HG02943 (cell line): ENCODE measurements around the gene MAPKAP1.
A peak's percentile ranks its signal among the peaks of the same experiment; 100 is the strongest.

Experiments used
- ATAC-seq: cut with Tn5 transposase; IDR thresholded peaks from one replicate; pipeline ENCODE4 v1.9.1; 2021; ENCODE audit warnings: mild to moderate bottlenecking, low read depth, moderate library complexity; ENCODE audit not compliant: unreplicated experiment

The MAPKAP1 gene

DNA sequence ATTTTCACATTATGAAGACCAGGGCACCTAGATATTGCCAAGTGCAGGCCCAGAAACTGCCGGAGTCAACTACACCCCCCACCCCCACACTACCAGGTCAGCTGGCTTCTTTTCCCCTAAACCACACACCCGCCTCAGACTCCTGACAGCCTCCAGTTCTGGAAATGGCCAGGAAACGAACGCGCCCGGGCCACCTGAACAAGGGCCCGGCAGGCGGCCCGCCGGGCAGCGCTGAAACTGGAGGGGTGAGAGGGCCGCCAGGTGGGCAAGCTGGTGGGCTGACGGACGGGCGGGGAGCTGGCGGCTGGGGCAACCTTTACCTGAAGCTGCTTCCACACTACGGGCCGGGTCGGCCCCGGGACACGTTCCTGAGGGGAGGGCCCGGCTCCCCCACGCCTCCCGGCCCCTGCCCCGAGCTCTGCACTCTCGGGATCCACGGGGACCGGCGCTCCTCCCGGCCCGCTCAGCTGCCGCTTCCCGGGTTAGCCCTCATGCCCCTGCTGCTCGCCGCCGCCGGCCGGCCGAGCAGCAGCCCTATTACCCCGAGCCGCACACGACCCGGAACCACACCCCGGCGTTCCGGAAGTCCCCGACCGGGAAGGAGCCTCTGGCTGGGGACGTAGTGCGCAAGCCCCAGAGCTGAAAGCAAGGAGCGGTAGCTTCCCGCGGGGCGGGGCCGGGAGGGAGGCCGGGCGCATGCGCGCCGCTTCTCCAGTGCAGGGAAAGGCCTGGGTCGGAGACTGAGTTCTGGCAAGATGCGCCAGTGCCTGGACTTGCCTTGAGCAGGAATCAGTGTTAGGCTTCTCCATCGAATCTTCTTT is at the start of gene MAPKAP1:
Gene MAPKAP1 (minus strand): TSS at position 558 of the 821 bp plus-strand sequence. CDS start 34,634 bp downstream, outside the sequence.
- ATAC-seq, result peak; percentile 91

DNA sequence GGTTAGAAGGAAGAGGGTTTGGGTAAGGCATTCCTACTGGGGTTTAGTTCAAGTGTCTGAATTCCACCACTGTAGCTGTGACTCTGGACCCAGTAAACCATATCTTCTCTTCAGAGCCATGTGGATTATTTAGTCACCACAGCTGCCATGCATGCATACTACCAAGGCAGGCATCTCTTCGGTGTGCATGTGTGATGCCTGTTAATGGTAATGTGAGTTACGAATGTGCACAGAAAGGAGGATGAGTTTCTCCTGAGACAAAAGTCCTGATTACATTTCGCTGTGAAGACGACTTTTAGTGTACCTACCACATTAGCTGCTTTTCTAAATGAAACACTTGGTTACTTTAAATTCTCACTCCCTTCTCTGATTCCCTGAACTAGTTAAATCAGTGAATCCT is 49.5 kb upstream of the MAPKAP1 start:
- ATAC-seq, result no peak

DNA sequence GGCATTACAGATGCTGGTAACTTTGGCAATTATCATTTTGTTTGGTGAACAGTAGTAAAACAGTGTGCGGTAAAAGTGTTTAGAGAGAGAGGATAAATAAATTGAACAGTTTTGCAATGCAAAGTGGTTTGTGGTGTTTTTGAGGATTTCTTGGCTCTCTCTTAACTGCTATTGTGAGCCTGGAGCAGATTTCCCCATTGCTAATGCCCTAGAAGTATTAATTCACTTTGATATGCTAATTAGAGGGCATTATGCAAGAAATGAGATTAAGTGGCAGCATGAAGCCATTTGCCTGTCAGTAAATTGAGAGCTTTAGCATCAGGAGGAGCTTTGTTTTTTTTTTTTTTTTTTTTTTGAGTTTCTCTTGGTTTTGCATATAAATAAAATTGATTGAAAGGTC is 48.3 kb upstream of the MAPKAP1 start:
- no peak for ATAC-seq

DNA sequence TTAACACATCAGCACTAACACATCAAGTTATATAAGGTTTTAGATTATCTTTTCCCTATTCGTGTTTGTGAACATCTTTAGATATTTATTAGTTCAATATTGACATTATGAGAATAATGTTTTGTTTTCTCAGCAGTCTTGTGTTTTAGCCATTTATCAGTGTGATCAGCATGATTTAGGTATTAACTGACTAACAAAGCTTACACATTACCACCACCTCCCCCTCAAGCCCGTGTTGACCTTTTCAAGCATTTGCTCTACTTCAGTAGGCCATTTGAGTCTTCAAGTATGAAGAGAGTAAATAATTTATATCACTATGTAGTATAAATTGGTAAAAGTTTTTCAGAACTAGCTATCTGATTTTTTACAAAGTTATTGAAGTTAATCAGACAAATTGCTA is 47.1 kb upstream of the MAPKAP1 start:
- no peak for ATAC-seq

DNA sequence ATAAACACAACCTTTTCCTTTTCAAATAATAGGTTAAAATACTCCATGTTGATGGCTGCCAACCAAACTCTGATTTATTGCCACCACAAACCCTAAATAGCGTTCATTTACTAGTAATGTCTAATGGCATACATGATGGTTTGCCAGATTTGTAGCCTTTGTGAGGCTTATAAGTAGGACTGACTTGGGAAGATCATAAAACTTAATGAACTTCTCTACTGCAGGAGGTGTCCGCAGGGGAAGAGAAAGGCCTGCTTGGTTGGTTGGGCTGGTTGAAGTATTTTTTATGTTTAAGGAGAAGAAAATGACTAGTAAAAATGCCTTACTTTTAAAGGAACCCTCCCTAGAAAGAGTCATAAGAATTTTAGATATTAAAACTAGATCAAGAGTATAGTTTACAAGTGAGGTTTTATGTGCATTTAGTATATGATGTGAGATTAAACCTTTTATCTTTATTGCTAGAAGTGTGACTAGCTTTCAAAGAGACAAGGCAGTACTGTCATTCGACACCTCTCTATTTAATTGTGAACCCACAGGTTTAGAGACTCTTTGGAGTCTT is 45.1 kb upstream of the MAPKAP1 start:
- ATAC-seq, result no peak

DNA sequence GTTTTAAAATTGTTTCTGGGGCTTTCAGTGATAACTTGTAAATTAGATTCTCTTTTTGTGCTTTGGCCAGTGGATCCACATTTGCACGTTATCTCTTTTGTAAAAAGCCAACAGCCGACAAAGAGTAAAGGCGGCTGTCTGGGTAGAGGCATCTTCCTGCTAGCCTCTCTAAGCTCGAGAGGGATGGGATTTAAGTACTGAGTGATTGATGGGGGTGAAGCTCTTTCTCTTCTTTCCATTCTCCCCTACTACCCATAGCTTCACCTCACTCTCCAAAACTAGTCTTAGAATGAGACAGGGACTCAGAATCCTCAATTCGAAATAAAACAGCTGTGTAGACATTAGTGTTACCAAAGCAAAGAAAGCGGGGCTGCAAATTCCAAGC is 43.6 kb upstream of the MAPKAP1 start:
- no peak for ATAC-seq

DNA sequence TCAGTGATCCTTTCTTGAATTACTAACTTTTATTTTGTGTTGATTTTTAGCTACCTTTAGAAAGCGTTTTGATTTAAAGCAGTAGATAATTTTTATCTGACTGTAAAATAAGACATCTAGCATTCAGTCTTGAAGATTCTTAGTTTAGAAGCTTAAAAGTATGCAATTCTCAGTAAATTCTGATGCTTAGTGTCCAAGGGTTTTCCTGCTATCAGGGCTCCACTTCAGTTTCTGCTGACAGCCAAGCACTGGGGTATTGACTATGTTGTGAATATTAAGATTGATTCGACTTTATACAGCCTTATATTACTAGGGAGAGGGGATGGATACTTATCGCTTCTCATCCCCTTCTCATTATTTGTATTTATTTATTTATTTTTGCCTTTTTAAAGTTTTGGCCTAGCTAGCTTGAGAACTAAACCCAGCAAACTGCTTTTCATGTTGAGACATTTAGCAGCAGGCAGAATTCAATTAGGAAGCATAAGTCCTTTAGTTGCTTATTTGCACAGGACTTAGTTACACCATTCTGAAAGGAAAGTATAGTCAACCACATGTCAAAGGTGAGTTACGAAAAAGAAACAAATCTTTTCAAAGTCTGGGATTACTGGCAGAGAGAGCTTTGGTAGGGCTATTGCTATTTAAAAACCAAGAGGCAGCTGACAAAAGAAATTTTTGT is 43.1 kb upstream of the MAPKAP1 start:
- no peak for ATAC-seq

DNA sequence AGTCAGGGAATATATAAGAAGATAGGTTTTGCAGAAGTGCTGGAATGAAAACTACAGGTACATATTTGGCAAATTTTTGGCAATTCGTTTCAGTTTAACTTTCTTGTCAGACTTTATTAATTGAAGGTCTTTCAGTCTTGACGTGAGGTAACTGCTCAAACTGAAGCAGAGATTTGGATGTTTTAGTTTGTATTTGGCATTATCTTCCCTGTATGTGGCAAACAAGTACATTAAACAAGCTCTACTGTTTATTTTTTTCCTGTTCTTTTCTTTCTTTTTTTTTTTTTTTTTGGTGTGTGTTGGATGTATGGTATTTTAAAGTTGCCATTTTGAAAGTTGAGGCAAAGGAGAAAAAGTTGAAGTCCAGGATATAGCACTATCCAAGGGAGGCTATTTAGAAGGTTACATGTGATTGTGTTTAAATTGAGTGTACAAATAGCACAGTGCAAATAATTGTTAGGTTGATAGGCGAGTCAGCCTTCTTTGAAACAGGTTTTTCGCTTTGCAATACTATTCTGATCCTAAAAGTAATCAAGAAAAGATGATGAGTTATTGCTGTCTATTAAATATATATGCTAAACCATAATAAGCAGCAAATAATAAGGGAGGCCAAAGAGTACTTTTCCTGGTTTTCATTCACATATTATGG is 42.4 kb upstream of the MAPKAP1 start:
- no peak for ATAC-seq

DNA sequence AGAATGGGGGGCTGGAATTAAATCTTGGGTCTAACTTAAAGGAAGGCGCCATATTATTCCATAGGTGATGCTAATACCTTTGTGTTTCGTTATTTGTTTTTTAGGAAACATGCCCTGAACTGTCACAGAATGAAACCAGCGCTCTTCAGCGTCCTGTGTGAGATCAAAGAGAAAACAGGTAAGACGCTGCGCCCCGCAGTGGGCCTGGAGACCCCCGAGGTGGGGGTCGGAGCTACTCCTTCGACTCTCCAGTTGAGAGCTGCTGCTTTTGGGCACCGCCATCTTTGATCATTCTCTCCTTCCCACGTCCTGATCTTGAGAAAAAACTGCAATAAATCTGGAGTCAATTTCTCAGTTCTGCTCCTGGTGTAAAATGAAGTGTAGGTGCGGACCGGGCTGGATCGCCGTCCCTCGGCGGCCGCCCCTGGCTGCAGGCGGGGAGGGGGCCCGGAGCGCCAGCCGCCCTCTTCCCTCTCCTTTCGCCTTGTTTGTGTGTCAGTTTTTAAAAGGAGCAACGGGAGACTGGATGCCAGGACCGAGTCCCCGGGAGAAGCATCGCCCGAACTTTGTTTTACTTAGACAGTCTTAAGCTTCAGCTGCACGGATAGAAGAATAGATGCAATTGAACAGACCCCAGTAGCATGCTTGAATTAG is 41.6 kb upstream of the MAPKAP1 start:
- no peak for ATAC-seq

DNA sequence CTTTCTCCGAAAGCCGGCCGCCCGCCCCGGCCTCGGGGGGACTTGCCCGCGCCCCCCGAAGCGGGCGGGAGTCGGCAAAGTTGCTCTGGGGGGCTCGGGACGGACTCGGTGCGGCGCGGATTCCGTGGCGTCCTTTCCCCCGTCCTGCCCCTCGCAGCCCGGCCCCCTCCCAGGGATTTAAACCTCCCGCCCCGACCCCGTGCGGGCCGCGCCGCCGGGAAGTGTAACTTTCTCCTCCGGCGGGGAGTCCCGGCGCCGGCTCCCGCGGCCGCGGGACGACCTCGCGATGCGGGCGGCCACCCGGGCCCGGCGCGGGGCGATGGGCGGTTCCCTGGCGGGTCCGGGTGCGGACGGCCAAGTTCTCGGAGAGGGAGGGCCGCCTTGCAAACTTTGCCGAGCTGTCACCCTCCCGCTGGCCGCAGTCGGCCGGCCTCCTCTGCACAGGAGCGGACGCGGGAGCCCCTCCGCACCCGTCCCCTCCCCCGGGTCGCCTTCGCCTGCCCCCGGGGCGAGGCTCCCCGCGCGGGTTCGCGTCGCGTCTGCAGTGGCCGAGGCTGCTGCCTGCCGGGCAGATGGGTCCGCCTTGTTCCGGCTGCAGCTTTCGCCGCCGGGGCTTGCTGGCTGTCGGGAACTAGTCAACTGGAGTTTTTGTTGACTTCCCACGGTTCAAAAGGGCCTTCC is 40.9 kb upstream of the MAPKAP1 start:
- no peak for ATAC-seq

DNA sequence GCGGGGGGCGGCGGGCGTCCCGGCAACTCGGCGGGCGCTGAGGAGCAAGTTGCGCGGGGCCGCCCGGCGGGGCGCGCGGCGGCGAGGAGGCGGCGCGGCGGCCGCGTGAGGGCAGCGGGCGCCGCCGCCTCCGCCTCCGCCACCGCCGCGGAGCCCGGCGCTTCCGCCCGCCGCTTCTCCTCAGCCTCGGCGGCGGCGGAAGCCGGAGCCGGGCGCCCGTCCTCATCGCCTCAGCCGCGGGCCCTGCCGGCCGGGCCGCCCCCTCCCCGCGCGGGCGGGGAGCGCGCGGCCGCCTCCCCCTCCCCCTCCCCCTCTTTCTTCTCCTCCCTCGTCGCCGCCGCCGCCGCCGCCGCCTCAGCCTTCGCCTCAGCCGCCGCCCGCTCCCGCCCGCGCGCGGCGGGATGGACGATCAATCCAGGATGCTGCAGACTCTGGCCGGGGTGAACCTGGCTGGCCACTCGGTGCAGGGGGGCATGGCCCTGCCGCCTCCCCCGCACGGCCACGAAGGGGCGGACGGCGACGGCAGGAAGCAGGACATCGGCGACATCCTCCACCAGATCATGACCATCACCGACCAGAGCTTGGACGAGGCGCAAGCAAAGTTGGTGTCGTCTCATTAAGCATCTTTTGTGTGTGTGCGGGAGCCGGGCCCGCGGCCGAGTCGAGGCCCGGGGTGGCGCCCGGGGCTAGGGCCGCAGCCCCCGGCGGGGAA is 40.2 kb upstream of the MAPKAP1 start, which contains the start of gene PBX3:
Gene PBX3 (plus strand): TSS at position 321 of the 712 bp plus-strand sequence.
- no peak for ATAC-seq

DNA sequence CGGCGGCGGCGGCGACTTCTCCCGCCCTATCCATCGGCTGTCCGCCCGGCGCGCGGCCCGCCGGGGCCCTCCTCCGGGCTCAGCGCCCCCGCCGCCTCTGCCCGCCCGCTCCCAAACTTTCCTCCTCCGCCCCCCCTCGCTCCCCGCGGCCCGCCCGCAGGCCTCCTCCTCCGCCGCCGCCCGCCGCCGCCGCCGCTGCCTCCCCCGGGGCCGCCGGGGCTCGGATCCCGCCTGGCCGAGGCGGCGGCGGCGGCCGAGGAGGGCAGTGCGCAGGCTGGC is 39.7 kb upstream of the MAPKAP1 start:
- no peak for ATAC-seq

DNA sequence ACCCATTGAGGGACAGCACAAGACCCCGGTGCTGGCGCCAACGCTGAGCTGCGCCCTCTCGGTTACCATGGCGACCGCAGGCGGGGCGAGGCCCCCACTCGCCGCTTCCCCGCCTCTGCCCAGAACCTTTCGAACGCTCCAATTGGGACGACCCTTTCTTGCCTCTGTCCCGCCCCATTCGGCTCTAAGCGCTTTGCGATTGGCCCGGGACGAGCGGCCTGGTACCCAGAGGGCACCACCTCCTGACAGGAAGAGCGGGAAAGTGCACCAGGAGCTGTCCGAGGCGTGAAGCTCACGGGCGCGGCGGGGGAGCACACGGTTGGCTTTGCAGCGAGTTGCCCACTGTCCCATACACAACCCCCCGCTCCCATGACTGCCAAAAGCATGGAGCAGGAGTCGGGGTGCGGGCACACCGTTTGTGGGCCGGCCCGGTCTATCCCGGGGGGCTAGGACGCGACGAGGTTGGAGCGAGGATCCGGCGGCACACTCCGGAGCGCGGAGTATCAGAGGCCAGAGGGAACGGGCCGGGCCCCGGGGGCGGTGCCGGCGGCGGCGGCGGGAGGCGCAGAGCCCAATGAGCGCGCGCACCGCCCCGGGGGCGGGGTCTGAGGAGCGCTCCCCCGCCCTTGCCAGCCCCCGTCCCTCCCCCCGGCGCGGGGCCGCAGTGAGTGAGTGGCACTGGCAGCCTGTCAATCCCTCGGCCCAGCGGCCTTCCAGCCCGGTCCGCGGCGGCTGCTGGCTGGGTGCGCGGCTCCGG is 39.2 kb upstream of the MAPKAP1 start:
- peak; percentile 71 for ATAC-seq

DNA sequence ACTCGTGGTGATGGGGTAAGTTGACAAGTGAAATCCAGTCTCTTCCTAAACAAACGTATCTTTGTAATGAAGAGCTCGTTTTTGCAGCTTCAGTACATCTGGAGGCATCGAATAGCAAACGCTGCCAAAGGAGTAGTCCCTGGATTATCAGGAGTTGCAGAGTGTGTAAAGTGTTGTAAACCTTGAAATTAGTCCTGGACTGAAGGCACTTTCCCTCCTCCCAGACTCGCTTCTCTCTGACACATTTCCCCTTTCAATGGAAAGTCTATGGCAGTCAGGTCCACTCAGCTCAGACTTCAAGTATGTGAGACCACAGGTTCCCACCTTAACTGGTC is 38.6 kb upstream of the MAPKAP1 start:
- no peak for ATAC-seq

DNA sequence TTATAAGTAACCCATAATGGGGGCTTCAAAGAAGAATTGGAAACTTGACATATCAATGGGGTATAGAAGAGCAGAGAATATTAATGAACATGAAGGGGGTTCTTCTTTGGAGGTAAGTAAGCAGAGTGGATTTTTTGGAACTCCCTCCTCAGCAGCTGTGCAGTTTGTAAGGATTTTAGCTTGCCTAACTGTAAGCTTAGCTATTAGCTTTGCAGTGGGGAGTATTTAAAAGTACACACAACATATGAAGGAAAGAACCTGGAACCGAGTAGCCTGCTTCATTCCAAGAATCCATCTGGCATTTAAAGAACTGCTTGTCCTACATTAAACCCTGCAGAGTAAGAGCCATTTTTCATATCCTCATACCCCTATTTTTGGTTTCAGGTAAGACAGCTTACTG is 38.0 kb upstream of the MAPKAP1 start:
- no peak for ATAC-seq

DNA sequence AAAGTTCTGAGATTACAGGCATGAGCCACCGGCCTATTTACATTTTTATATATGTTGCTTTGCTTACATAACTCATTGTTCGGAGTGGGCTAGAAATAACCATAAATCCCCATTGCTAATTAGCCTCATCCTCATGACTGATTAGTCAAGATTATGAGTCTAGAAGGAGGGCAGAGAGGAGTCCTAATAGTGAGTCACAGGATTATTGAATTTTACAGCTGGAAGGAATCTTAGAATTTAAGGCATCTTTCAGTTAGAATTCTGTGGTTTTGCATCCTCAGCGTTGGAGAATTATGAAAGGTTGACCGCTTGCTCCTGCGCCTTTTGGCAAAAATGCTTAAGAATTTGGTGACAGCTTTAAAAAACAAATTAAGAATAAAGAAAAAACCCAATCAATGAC is 37.6 kb upstream of the MAPKAP1 start:
- no peak for ATAC-seq

DNA sequence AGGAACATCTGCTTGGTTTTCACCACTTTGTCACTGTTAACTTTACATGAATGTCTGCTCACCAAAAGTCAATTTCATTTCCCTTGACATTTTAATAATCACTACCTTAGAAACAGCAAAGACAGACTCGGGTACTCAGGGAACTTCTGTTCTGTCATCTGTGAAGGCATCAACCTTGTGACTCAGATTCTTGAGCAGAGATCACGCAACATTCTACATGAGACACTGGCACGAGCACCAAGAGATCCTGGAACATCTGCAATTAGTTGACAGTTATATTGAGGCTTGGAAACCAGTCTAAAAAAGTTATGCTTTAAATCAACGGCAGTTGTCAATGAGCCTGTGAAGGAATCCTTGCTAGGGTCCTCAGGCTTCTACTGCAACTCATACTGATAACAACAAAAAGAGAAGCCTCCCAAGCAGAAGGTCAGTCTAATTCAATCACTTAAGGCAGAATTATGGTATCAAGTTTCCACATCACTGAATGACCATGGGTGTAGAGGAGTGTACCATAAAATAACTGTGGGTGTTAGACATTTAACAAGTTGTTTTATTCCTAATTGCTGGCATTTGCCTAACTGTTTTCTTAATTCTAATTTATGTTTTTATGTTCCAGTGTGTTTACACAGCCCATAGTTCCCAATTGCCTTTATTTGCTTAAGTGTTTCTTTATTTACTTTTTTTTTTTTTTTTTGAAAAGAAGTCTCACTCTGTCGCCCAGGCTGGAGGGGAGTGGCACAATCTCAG is 36.8 kb upstream of the MAPKAP1 start:
- ATAC-seq, result no peak

DNA sequence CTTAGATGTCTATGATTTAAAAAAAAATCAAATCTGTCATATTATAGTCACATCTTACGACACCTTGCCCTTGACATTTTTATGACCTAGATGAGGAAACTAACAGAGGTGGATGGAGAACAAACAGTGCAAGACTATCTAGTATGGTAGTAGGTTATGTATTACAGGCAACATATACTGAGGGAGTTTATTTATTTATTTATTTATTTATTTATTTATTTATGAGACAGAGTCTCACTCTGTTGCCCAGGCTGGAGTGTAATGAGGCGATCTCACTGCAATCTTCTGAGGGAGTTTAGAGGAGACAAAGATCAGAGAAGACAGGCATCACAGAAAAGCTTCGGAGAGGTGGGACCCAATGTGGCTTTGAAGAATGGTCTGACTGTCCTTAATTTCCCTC is 35.6 kb upstream of the MAPKAP1 start:
- ATAC-seq, result no peak
